GM12865 (cell line): ENCODE measurements around the gene DHX38.
"Not testable (repeated sequence)": the region's sequence is repeated elsewhere in the genome, so short reads cannot be mapped to it uniquely, and the experiment has no call there.

Source experiments
- DNase-seq: peaks from one replicate; pipeline ENCODE4 v3.0.0; 2010; ENCODE audit warnings: low read depth
- H3K4me3 ChIP-seq: 2 replicates; pipeline ENCODE4 v1.5.1; 2011; ENCODE audit warnings: mild to moderate bottlenecking, low read depth, low read length, control low read depth
- TF ChIP-seq, protein P1 (sequence below): IDR thresholded peaks from 2 replicates; pipeline ENCODE4 v1.5.1; 2011; ENCODE audit warnings: low read length, control low read depth, low read depth, inconsistent platforms; ENCODE audit not compliant: insufficient read depth; ENCODE audit errors: missing control alignments

DHX38 gene

GRCh38 chr16:72093448-72094265 is at the start of gene DHX38, which contains the start of gene TXNL4B:
TSS of gene DHX38 (plus strand) at chr16:72093847. CDS start at chr16:72096158, 2,311 bp downstream.
TSS of gene TXNL4B (minus strand) at chr16:72093620. CDS start at chr16:72090749, 2,871 bp downstream.
- TF ChIP-seq, protein P1, sequence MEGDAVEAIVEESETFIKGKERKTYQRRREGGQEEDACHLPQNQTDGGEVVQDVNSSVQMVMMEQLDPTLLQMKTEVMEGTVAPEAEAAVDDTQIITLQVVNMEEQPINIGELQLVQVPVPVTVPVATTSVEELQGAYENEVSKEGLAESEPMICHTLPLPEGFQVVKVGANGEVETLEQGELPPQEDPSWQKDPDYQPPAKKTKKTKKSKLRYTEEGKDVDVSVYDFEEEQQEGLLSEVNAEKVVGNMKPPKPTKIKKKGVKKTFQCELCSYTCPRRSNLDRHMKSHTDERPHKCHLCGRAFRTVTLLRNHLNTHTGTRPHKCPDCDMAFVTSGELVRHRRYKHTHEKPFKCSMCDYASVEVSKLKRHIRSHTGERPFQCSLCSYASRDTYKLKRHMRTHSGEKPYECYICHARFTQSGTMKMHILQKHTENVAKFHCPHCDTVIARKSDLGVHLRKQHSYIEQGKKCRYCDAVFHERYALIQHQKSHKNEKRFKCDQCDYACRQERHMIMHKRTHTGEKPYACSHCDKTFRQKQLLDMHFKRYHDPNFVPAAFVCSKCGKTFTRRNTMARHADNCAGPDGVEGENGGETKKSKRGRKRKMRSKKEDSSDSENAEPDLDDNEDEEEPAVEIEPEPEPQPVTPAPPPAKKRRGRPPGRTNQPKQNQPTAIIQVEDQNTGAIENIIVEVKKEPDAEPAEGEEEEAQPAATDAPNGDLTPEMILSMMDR: no peak
- peak; percentile 98 for DNase-seq
- H3K4me3 ChIP-seq: peak within 1 kb of the TSS; percentile 95

DNA sequence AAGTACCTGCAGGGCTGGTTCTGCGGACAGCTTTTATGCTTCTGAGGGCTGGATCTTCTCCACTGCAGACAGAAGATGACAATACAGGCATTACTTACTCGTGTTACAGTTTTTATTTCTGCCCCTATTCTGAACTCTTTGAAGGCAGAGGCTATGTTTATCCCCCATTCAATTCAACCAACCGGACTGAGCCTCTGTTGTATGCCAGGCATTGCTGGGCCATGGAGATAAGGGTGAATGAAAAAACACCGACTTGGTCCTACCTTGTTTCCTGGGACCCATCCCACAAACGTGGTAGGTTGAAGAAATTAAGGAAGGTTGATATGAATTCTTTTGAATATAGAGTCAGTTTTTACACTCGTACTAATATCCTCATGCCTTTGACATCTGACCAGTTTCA is 49.4 kb upstream of the DHX38 start:
- no peak for DNase-seq
- TF ChIP-seq, protein P1: no peak
- H3K4me3 ChIP-seq: no peak overlapping the region

DNA sequence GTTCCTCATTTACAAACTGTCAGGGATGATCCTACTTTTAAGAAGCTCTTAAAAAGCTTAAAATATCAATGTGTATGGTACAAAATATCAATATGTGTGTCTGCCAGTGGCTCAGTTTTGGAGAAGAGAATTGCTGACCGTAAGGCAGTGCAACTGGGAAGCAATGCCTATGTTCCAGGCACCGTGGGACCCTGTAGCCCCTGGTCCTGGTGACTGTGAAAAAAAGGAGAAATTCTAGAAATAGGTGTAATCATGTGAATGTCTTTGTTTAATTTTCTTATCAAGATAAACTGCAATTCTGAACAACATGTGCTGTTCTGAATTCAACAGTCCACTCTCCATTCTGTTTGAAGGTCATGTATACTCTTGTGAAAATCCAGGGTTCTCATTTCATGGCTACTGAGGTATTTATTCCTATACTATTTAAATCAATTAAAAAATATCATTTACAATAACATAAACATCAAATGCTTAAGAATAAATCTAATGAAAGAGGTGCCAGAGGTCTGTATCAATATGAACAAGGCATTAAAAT is 48.8 kb upstream of the DHX38 start:
- no peak for DNase-seq
- TF ChIP-seq, protein P1: no peak
- no peak overlapping the region for H3K4me3 ChIP-seq

- TF ChIP-seq, protein P1: no peak
Observed at GRCh38 chr16:72049110-72049509, 44.5 kb upstream of the DHX38 start.

DNA sequence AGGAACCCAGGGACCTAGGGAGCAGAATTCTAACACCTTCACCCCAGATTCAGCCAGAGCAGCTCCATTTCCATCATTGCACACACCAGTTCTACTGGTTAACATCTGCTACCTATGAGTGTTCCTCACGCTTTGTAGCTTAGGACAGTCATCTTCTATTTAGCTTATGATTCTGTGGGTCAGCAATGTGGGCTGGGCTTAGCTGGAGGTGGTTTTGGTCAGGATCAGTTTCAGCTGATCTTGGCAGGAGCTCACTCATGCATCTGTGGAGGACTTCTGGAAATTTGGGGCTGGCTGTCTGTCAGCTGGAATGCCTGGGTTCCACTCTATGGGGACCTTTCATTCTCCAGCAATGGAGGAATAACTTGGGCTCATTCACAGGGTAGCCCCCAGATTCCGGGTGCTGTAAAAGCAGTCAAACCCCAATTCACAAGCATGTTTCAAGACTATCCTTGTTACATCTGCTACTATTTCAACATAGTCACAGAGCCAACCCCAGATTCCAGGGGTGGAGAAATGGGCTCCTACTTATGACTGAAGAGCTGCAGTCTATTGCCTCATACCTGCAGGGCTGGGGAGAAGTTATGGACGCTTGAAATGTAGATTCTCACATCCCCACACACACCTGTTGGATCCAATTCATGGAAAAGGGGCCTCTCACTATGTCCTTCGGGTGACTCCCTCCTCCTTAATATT is 42.7 kb upstream of the DHX38 start:
- TF ChIP-seq, protein P1: no peak
- DNase-seq: no peak
- H3K4me3 ChIP-seq: no peak overlapping the region

More at GRCh38 chr16:72049110-72049509, 44.5 kb upstream of the DHX38 start:
- DNase-seq: no peak
- H3K4me3 ChIP-seq: no peak overlapping the region

DNA sequence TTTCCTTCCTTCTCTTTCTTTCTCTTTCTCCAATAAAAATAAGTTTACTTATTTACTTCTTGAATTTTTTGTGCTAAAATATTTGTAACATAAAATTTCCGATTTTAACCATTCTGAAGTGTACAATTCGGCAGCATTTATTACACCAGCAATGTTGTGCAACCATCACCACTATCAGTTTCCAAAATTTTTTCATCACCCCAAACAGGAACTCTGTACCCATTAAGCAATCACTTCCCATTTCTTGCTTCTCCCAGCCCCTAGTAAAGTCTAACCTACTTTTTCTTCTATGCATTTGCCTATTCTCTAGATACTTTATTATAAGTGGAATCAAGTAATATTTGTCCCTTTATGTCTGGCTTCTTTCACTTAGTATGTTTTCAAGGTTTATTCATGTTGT is 41.8 kb upstream of the DHX38 start:
- no peak for DNase-seq
- TF ChIP-seq, protein P1: no peak
- H3K4me3 ChIP-seq: no peak overlapping the region

- H3K4me3 ChIP-seq, DNase-seq: not testable (repeated sequence)
Observed at GRCh38 chr16:72054254-72054847, 39.3 kb upstream of the DHX38 start, which contains the start of gene HP. TSS of gene HP (plus strand) at chr16:72054505. CDS start at chr16:72054653, 148 bp downstream.
